ENCODE measurements around the gene FALEC.
"Not testable (repeated sequence)": the region's sequence is repeated elsewhere in the genome, so short reads cannot be mapped to it uniquely, and the experiment has no call there.

The FALEC gene

GRCh38 chr1:150576367-150576711, 60.8 kb downstream of the FALEC start:
- no peak for DNase-seq

- peak in 1 of 2 donors; percentile 34 for DNase-seq
These were observed 61.4 kb downstream of the FALEC start for GRCh38 chr1:150576794-150577556.

DNA sequence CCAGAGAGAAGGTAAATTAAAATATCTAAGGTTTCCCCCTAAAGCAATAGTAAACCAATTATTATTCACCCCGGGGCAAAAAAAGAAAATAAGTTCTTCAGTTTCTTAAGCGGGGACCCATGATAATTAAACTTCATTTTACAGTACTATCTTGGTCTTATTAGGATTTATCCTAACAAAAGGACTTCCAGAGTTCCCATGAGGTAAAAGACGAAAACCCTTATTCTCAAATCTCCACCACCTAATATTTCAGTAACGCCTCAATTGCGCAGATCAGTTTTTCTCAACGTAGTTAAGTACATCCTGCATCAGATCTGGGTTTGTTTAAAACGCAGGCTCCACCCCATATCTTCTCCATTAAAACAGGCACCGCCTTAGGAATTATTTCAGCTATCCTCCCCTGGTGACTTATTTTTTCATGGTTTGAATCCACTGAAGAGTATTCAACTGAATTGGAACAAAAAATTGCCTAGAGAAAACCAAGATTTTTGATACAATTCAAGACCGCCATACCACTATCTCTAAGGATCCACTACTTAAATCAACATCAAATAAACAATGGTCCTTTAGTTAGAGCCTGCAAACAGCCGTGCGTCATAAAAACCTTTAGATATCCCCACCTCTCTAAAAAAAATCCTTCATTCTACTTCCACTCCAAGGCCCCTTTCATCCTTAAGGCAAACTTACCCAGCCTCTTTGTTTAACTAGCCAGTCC, 62.2 kb downstream of the FALEC start:
- peak in 1 of 2 donors; percentile 48 for DNase-seq

DNA sequence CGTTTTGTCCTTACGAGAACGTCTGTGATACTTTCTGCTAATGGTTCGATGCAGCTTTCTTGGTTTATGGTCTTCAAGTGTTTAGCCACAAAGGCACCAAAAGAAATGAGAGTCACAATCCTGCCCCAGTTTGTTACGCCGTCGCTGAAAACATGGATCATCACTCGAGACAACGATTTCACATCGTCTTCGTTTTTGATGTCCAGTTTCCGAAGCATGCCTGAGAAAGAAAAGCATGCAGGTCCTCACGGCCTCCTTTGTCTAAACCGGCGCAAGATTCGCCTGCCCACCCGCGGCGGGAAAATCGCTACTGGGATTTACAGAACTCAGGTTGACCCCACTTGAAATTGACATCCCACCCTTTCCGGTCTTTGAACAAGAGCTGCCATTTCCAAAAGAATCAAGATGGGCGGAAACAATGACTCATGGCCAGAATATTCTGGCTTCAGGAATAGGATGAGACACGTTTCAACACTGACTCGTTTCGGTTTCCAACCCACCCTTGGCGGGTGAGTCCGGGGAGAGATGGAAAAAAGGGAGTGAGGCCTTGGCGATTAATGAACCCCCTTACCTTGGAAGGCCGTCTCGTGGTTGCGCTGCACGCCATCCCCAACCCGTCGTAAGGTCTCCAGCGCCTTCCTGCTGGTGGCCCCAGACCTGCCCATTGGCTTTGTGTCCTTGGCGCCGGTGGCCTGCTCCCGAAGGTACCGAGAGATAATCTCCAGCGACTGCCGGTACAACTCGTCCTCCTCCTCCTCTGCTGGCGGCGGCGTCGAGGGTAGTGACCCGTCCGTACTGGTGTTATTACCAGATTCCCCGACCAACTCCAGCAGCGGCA, 62.9 kb downstream of the FALEC start:
- DNase-seq, result peak; percentile 95 to 97

DNA sequence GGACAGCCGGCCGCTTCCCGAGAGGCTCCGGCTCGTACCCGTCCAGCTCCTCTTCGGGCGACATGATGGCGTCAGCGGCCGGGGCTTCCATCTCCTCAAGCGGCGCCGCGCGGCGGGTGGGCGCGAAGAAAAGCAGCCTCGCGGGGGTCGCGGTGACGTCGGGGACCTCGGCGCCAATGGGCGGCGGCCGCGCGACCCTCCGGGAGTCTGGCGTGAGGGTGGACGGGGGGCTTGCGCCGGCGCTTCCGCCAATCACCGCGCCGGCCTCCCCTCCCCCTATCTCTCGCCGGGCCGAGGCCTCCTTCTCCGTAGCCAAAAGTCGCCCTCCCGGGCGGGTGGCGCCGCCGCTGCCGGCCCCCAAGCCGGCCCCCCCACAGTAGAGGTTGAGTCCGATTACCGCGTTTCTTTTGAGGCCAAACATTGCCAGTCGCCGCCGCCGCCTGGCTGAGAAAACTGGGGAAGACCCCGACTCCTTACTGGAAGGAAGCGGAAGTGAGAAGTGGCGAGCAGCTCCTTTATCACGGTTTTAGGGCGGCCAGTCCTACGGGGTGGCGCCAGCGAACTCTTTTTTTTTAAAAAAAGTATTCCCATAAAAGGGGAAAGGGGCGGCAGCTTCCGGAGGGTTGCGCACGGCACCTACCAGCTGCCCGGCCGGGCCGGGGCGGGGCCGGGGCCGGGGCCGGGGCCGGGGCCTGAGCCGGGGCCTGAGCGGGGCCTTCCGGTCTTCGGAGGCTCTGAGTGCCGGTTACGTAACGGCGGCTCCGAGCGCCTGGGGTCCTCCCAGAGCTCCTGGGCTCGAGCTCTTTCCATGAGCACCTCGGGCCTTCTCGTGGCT, 63.8 kb downstream of the FALEC start, which contains the start of gene MCL1:
MCL1 (minus strand) TSS at position 501 of the 835 bp plus-strand sequence; CDS start at position 421, 80 bp downstream.
- DNase-seq, result peak; percentile 95 to 97

DNA sequence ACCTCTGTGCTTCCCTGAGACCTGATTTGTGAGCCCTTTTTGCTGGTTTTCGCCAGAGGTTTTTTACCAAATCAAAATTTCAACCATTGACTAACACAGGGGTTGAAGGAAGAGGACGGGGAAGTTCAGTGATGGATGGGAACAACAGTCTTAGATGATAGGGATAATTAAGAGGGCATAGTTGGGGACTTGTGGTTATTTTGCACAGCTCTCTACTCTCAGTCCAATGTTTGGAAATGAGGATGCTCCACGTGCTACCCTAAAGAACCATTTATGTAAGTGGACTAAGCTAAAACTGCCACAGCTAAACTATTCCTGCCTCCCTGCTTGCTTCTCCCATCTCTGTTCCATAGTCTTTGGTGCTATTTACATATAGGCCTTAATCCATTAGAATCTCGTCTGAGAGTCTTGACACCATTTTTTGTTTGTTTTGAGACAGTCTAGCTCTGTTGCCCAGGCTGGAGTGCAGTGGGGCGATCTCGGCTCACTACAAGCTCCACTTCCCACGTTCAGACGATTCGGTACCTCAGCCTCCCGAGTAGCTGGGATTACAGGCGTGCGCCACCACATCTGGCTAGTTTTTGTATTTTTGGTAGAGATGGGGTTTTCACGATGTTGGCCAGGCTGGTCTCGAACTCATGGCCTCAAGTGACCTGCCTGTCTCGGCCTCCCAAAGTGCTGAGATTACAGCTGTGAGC, 64.5 kb downstream of the FALEC start:
- no peak for DNase-seq

GRCh38 chr1:150580966-150581365, 65.4 kb downstream of the FALEC start:
- not testable (repeated sequence) for DNase-seq

DNA sequence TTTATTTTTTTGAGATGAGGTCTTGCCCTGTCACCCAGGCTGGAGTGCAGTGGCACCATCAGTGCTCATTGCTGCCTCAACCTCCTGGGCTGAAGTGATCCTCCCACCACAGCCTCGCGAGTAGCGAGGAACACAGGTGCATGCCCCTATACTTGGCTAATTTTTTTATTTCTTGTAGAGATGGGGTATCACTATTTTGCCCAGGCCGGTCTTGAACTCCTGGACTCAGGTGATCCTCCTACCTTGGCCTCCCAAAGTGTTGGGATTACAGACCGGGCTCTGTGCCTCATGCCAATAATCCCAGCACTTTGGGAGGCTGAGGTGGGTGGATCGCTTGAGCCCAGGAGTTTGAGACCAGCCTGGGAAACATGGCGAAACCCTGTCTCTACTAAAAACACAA, 65.9 kb downstream of the FALEC start:
- not testable (repeated sequence) for DNase-seq

GRCh38 chr1:150581962-150582361, 66.4 kb downstream of the FALEC start:
- not testable (repeated sequence) for DNase-seq

DNA sequence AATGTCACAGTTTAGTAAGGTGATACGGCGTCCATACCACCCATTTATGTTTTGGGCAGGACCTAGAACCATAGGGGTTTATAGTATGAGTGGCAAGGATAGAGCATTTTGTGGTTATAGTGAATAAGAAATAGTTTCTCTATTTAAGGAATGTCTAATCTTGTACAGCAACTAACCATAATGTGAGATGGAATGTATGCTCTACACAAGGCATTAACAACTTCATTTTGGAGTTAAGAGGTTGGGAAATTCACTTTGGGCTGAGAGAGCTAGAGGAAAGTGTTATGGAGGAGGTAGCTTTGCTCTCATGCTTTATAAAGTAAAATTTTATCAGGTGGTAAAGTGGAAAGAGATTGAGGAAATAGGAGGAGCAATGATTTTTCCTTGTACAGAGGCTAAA, 66.8 kb downstream of the FALEC start:
- DNase-seq, result no peak
